SK-N-SH (cell line): Measurements from ENCODE around the gene CC2D2A. TPM values are rescaled to one million over a fixed set of nuclear protein-coding genes. Genes with fewer than 3 reads are reported as not detected.

ENCODE experiments used
- CTCF ChIA-PET: fragments of 300-600, 350-600 bp; formaldehyde crosslinking; extraction: SDS; loops from one replicate; lab custom pipeline; 2021; lab: Yijun Ruan, JAX
- POLR2A ChIA-PET: fragments of 350-600 bp; sonication (Branson Sonifier 250); formaldehyde crosslinking; extraction: SDS; loops from one replicate; lab custom pipeline; 2020; ENCODE audit warnings: antibody characterized with exemption, inconsistent platforms; lab: Yijun Ruan, JAX
- DNase-seq: peaks from one replicate; pipeline ENCODE4 v3.0.0; 2012
- H2AFZ ChIP-seq: fragments of 200-600 bp; sonication (generic); 2 replicates; pipeline ENCODE4 v1.8.1; 2016; ENCODE audit warnings: antibody characterized with exemption, mild to moderate bottlenecking, low read depth
- H3F3A ChIP-seq: fragments of 200-600 bp; sonication (generic); replicated peaks from 2 replicates; pipeline ENCODE3; 2016; ENCODE audit warnings: antibody characterized with exemption, mild to moderate bottlenecking; ENCODE audit not compliant: insufficient read depth
- H3K27ac ChIP-seq, 2 experiments: fragments of 200-500 bp in 1 of 2; fragments of 200-600 bp in 1 of 2; sonication (Bioruptor generic) in 1 of 2; sonication (generic), shearing (Covaris generic) in 1 of 2; 2 replicates each; pipeline versions ENCODE4 v1.5.1 to v1.6.1; 2014 to 2016; ENCODE audit warnings: low read depth in 2 of 2, inconsistent platforms in 1 of 2, low read length in 1 of 2, mild to moderate bottlenecking in 1 of 2, mixed read lengths in 1 of 2
- H3K27me3 ChIP-seq: fragments of 200-600 bp; sonication (generic), shearing (Covaris generic); 2 replicates; pipeline ENCODE4 v1.6.1; 2016; ENCODE audit warnings: mixed run types; ENCODE audit not compliant: insufficient read depth
- H3K36me3 ChIP-seq, 2 experiments: fragments of 200-500 bp in 1 of 2; fragments of 200-600 bp in 1 of 2; sonication (Bioruptor generic) in 1 of 2; sonication (generic) in 1 of 2; replicated peaks in 1 of 2; 2 replicates each; pipeline versions ENCODE3 to v1.5.1; 2014 to 2016; ENCODE audit warnings: low read length in 1 of 2, mild to moderate bottlenecking in 1 of 2; ENCODE audit not compliant: insufficient read depth in 2 of 2, control insufficient read depth in 1 of 2
- H3K4me1 ChIP-seq, 2 experiments: fragments of 200-500 bp in 1 of 2; fragments of 200-600 bp in 1 of 2; sonication (Bioruptor generic) in 1 of 2; sonication (generic), shearing (Covaris generic) in 1 of 2; 2 replicates each; pipeline versions ENCODE4 v1.5.1 to v1.6.1; 2014 to 2016; ENCODE audit warnings: low read depth in 1 of 2, low read length in 1 of 2, mixed run types in 1 of 2; ENCODE audit not compliant: insufficient read depth in 2 of 2, control insufficient read depth in 1 of 2
- H3K4me2 ChIP-seq: fragments of 200-600 bp; sonication (generic), shearing (Covaris generic); 2 replicates; pipeline ENCODE4 v1.6.1; 2017; ENCODE audit warnings: mixed run types
- H3K4me3 ChIP-seq, 2 experiments: fragments of 200-500 bp in 1 of 2; fragments of 200-600 bp in 1 of 2; sonication (Bioruptor generic) in 1 of 2; sonication (generic), shearing (Covaris generic) in 1 of 2; 2 replicates each; pipeline versions ENCODE4 v1.5.1 to v1.8.1; 2014 to 2016; ENCODE audit warnings: low read depth in 2 of 2, inconsistent platforms in 1 of 2, low read length in 1 of 2, mild to moderate bottlenecking in 1 of 2, mixed read lengths in 1 of 2, moderate library complexity in 1 of 2
- H3K79me2 ChIP-seq: fragments of 200-600 bp; sonication (generic); 2 replicates; pipeline ENCODE4 v1.8.1; 2017; ENCODE audit warnings: mild to moderate bottlenecking; ENCODE audit not compliant: insufficient read depth
- H3K9ac ChIP-seq: fragments of 200-600 bp; sonication (generic); 2 replicates; pipeline ENCODE4 v1.6.1; 2017; ENCODE audit warnings: mixed run types
- H3K9me2 ChIP-seq: fragments of 200-600 bp; sonication (generic); 2 replicates; pipeline ENCODE4 v1.6.1; 2017; ENCODE audit warnings: mixed run types
- H3K9me3 ChIP-seq: fragments of 200-600 bp; sonication (generic); 2 replicates; pipeline ENCODE4 v1.6.1; 2017; ENCODE audit warnings: mixed run types, mild to moderate bottlenecking, moderate library complexity
- H4K20me1 ChIP-seq: fragments of 200-600 bp; sonication (generic); 2 replicates; pipeline ENCODE4 v1.6.1; 2017; ENCODE audit warnings: mild to moderate bottlenecking, mixed run types; ENCODE audit not compliant: insufficient read depth
- CTCF ChIP-seq: fragments of 200-600 bp; sonication (generic); IDR thresholded peaks from 2 replicates; pipeline ENCODE4 v1.6.1; 2017; ENCODE audit warnings: antibody characterized with exemption, mild to moderate bottlenecking, moderate library complexity
- EP300 ChIP-seq, 2 experiments: IDR thresholded peaks; 2 replicates each; pipeline versions ENCODE4 v1.4.0 to v1.6.1; 2012; ENCODE audit warnings: borderline replicate concordance in 1 of 2, low read depth in 1 of 2, low read length in 1 of 2
- FOSL2 ChIP-seq: IDR thresholded peaks from 2 replicates; pipeline ENCODE4 v1.4.0; 2012; ENCODE audit warnings: low read depth, mild to moderate bottlenecking, moderate library complexity, borderline replicate concordance
- FOXM1 ChIP-seq: IDR thresholded peaks from 2 replicates; pipeline ENCODE4 v1.4.0; 2012; ENCODE audit warnings: low read depth, mild to moderate bottlenecking
- GABPA ChIP-seq: IDR thresholded peaks from 2 replicates; pipeline ENCODE4 v1.4.0; 2012; ENCODE audit warnings: low read depth, mild to moderate bottlenecking
- IRF3 ChIP-seq: fragments of 150-350 bp; IDR thresholded peaks from 2 replicates; pipeline ENCODE4 v1.6.1; 2016; ENCODE audit warnings: mild to moderate bottlenecking, low read depth, low read length
- MEF2A ChIP-seq: IDR thresholded peaks from 2 replicates; pipeline ENCODE4 v1.4.0; 2012; ENCODE audit warnings: low read depth, borderline replicate concordance
- NRF1 ChIP-seq: IDR thresholded peaks from 2 replicates; pipeline ENCODE4 v1.6.1; 2012; ENCODE audit warnings: low read depth, mild to moderate bottlenecking, low read length
- PBX3 ChIP-seq: IDR thresholded peaks from 2 replicates; pipeline ENCODE4; 2012
- POLR2AphosphoS5 ChIP-seq: IDR thresholded peaks from 2 replicates; pipeline ENCODE4 v1.6.1; 2012; ENCODE audit warnings: low read depth, low read length
- RCOR1 ChIP-seq: fragments of 150-350 bp; IDR thresholded peaks from 2 replicates; pipeline ENCODE4 v1.6.1; 2017; ENCODE audit warnings: antibody characterized with exemption, low read length
- RFX5 ChIP-seq: IDR thresholded peaks from 2 replicates; pipeline ENCODE4 v1.6.1; 2012; ENCODE audit warnings: mild to moderate bottlenecking, improper control_type of control experiment, low read length
- SIN3A ChIP-seq: IDR thresholded peaks from 2 replicates; pipeline ENCODE4 v1.6.1; 2012; ENCODE audit warnings: low read depth, mild to moderate bottlenecking, low read length, moderate library complexity, borderline replicate concordance
- TAF1 ChIP-seq: IDR thresholded peaks from 2 replicates; pipeline ENCODE4 v1.6.1; 2012; ENCODE audit warnings: low read depth, mild to moderate bottlenecking, low read length, moderate library complexity, borderline replicate concordance
- TCF12 ChIP-seq: IDR thresholded peaks from 2 replicates; pipeline ENCODE4 v1.4.0; 2012
- TEAD4 ChIP-seq: IDR thresholded peaks from 2 replicates; pipeline ENCODE4 v1.4.0; 2012; ENCODE audit warnings: mild to moderate bottlenecking, borderline replicate concordance; ENCODE audit not compliant: insufficient read depth
- YY1 ChIP-seq: IDR thresholded peaks from 2 replicates; pipeline ENCODE4 v1.4.0; 2012; ENCODE audit warnings: low read depth, mild to moderate bottlenecking
- ZBTB33 ChIP-seq: IDR thresholded peaks from 2 replicates; pipeline ENCODE4 v1.4.0; 2012; ENCODE audit warnings: low read depth, borderline replicate concordance
- WGBS: methylation state at CpG from one replicate; pipeline ENCODE4 v1.1.6; 2017; ENCODE audit warnings: low lambda C conversion rate; 5-methylcytosine and 5-hydroxymethylcytosine counted together
- polyA plus RNA-seq, 3 experiments: library from polyadenylated mRNA; depleted of rRNA; stranded (reverse); fragments of >200 nt; gene quantifications; 2 replicates each; pipeline ENCODE4 v1.2.3, GENCODE V29; 2012

The CC2D2A gene
- polyA plus RNA-seq, 1 of the 3 experiments (the other 2 are of a cell fraction): 17.8 TPM

GRCh38 chr4:15544248-15544729, 74.6 kb downstream of the CC2D2A start:
- no peaks in the 10 kb centered on the region; a peak in 1 of 4 replicates for H3K4me1 ChIP-seq
- H2AFZ ChIP-seq: no peak overlapping the region
- no peaks in the 10 kb centered on the region for H4K20me1 ChIP-seq
- no peak overlapping the region for H3K4me3 ChIP-seq
- CTCF ChIA-PET: interaction anchor here (0.8 to 1.1 kb wide), 2 partner anchors 12 to 411 kb away, joined by 3 read pairs; no protein-coding TSS in a partner anchor
- no peak overlapping the region for H3K4me2 ChIP-seq
- no peaks in the 10 kb centered on the region for H3K9me2 ChIP-seq
- 93% methylated on average over 1 of the region's 1 CpG for WGBS
- peaks cover 11 to 19% of the 10 kb centered on the region in 2 experiments for H3K36me3 ChIP-seq
- no peaks in the 10 kb centered on the region for H3K27me3 ChIP-seq
- no peak overlapping the region for H3K9ac ChIP-seq
- DNase-seq: no peak
- no peak overlapping the region for H3K27ac ChIP-seq
- no peaks in the 10 kb centered on the region for H3K79me2 ChIP-seq
- H3K9me3 ChIP-seq: no peaks in the 10 kb centered on the region
- TF ChIP-seq MEF2A (no peak), RCOR1 (no peak), RFX5 (no peak)
- POLR2A ChIA-PET: no interaction called here
- H3F3A ChIP-seq: peaks cover 3% of the 10 kb centered on the region

- POLR2A ChIA-PET: no interaction called here
- Histone ChIP-seq H3K27ac (no peak overlapping the region), H3K9me2 (no peaks in the 10 kb centered on the region), H4K20me1 (no peaks in the 10 kb centered on the region), H2AFZ (no peak overlapping the region), H3K4me2 (no peak overlapping the region), H3K9ac (no peak overlapping the region), H3K79me2 (no peaks in the 10 kb centered on the region), H3F3A (no peaks in the 10 kb centered on the region), H3K27me3 (no peaks in the 10 kb centered on the region), H3K4me3 (no peak overlapping the region), H3K4me1 (no peaks in the 10 kb centered on the region; a peak in 1 of 4 replicates), H3K36me3 (peaks cover 6 to 14% of the 10 kb centered on the region in 2 experiments), H3K9me3 (no peaks in the 10 kb centered on the region)
- no peak for DNase-seq
- CTCF ChIA-PET: interaction anchor here (0.8 kb wide), 1 partner anchor 410 kb away, joined by 3 read pairs; no protein-coding TSS in a partner anchor
- WGBS: 85% methylated on average over 2 of the region's 2 CpGs
- TF ChIP-seq ZBTB33: no peak
- no peak for TF ChIP-seq MEF2A
- no peak for TF ChIP-seq PBX3
- TF ChIP-seq FOXM1: no peak
- TF ChIP-seq TEAD4: no peak
- no peak for TF ChIP-seq TCF12
- TF ChIP-seq IRF3: no peak
- TF ChIP-seq YY1: no peak
- TF ChIP-seq TAF1: no peak
- TF ChIP-seq POLR2AphosphoS5: no peak
- TF ChIP-seq SIN3A: no peak
- TF ChIP-seq FOSL2: no peak
- TF ChIP-seq GABPA: no peak
- TF ChIP-seq EP300 (IDR thresholded peaks at IDR 0.05; ENCODE audit: borderline replicate concordance in 1 of 2, low read depth in 1 of 2, low read length in 1 of 2): no peak
- TF ChIP-seq CTCF: no peak
- no peak for TF ChIP-seq NRF1
- TF ChIP-seq RFX5: no peak
Observed at GRCh38 chr4:15545371-15545770, 75.7 kb downstream of the CC2D2A start.
